H9 (cell line): ENCODE data around the gene NME8. TPM values are rescaled to one million over a fixed set of nuclear protein-coding genes. Genes with fewer than 3 reads are reported as not detected.

ENCODE experiments used
- DNase-seq: peaks from one replicate; pipeline ENCODE4 v3.0.0-alpha.2; 2017
- H2AFZ ChIP-seq: one replicate; pipeline ENCODE4 v1.6.1; 2013; ENCODE audit warnings: mild to moderate bottlenecking, low read length, control low read depth, moderate library complexity
- H2AK5ac ChIP-seq: 2 replicates; pipeline ENCODE4 v1.6.1; 2013; ENCODE audit warnings: low read length, control low read depth, mixed read lengths; ENCODE audit not compliant: insufficient read length
- H2BK120ac ChIP-seq: one replicate; pipeline ENCODE4 v1.6.1; 2013; ENCODE audit warnings: low read depth, mild to moderate bottlenecking, low read length, control low read depth, inconsistent platforms; ENCODE audit not compliant: poor library complexity, severe bottlenecking
- H2BK12ac ChIP-seq: 2 replicates; pipeline ENCODE4 v1.6.1; 2013; ENCODE audit warnings: low read length, control low read depth, mixed read lengths, low read depth; ENCODE audit not compliant: insufficient read length
- H2BK15ac ChIP-seq: 2 replicates; pipeline ENCODE4 v1.6.1; 2013; ENCODE audit warnings: low read depth, low read length, control low read depth
- H2BK20ac ChIP-seq: one replicate; pipeline ENCODE4 v1.6.1; 2013; ENCODE audit warnings: low read depth, mild to moderate bottlenecking, low read length, control low read depth, inconsistent platforms; ENCODE audit not compliant: poor library complexity, severe bottlenecking
- H2BK5ac ChIP-seq: 2 replicates; pipeline ENCODE4 v1.6.1; 2013; ENCODE audit warnings: low read length, control low read depth, mixed read lengths; ENCODE audit not compliant: insufficient read length
- H3K14ac ChIP-seq: 2 replicates; pipeline ENCODE4 v1.6.1; 2013; ENCODE audit warnings: low read length, control low read depth; ENCODE audit not compliant: insufficient read depth
- H3K18ac ChIP-seq: 2 replicates; pipeline ENCODE4 v1.6.1; 2013; ENCODE audit warnings: low read depth, mild to moderate bottlenecking, mixed read lengths, low read length, control low read depth; ENCODE audit not compliant: insufficient read length
- H3K23ac ChIP-seq: 2 replicates; pipeline ENCODE4 v1.6.1; 2013; ENCODE audit warnings: low read length, control low read depth, mixed read lengths, low read depth; ENCODE audit not compliant: insufficient read length
- H3K23me2 ChIP-seq: 2 replicates; pipeline ENCODE4 v1.6.1; 2013; ENCODE audit warnings: low read depth, mild to moderate bottlenecking, mixed read lengths, low read length, control low read depth; ENCODE audit not compliant: insufficient read length, poor library complexity, severe bottlenecking
- H3K27ac ChIP-seq: 2 replicates; pipeline ENCODE4 v1.5.1; 2013; ENCODE audit warnings: low read length, control low read depth, mixed read lengths, low read depth; ENCODE audit not compliant: insufficient read length
- H3K27me3 ChIP-seq: 2 replicates; pipeline ENCODE4 v1.6.1; 2013; ENCODE audit warnings: low read length, control low read depth, inconsistent platforms; ENCODE audit not compliant: insufficient read depth
- H3K4ac ChIP-seq: 2 replicates; pipeline ENCODE4 v1.6.1; 2013; ENCODE audit warnings: low read depth, mild to moderate bottlenecking, control low read depth, inconsistent platforms, low read length, moderate library complexity
- H3K4me1 ChIP-seq: 2 replicates; pipeline ENCODE4 v1.6.1; 2013; ENCODE audit warnings: low read length, control low read depth, inconsistent platforms; ENCODE audit not compliant: insufficient read depth
- H3K4me2 ChIP-seq: 2 replicates; pipeline ENCODE4 v1.6.1; 2013; ENCODE audit warnings: low read length, control low read depth, mixed read lengths; ENCODE audit not compliant: insufficient read length, insufficient read depth
- H3K56ac ChIP-seq: 2 replicates; pipeline ENCODE4 v1.6.1; 2013; ENCODE audit warnings: low read depth, mild to moderate bottlenecking, mixed read lengths, low read length, control low read depth; ENCODE audit not compliant: insufficient read length
- H3K79me1 ChIP-seq: 2 replicates; pipeline ENCODE4 v1.6.1; 2013; ENCODE audit warnings: low read depth, mild to moderate bottlenecking, moderate library complexity, low read length, control low read depth, inconsistent platforms; ENCODE audit not compliant: insufficient read depth, poor library complexity, severe bottlenecking
- H3K79me2 ChIP-seq: 2 replicates; pipeline ENCODE4 v1.6.1; 2013; ENCODE audit warnings: low read length, control low read depth, inconsistent platforms; ENCODE audit not compliant: insufficient read depth
- H3K9ac ChIP-seq: 2 replicates; pipeline ENCODE4 v1.6.1; 2013; ENCODE audit warnings: low read length, control low read depth, mixed read lengths; ENCODE audit not compliant: insufficient read length; ENCODE audit errors: extremely low read depth
- H3K9me3 ChIP-seq: one replicate; pipeline ENCODE4 v1.6.1; 2013; ENCODE audit warnings: low read depth, low read length, inconsistent platforms; ENCODE audit not compliant: control insufficient read depth
- H3T11ph ChIP-seq: one replicate; pipeline ENCODE4 v1.6.1; 2013; ENCODE audit warnings: mild to moderate bottlenecking, low read length, control low read depth, inconsistent platforms
- H4K20me1 ChIP-seq: one replicate; pipeline ENCODE4 v1.6.1; 2013; ENCODE audit not compliant: control insufficient read depth, insufficient read length, insufficient read depth
- H4K5ac ChIP-seq: 2 replicates; pipeline ENCODE4 v1.6.1; 2013; ENCODE audit warnings: low read depth, mild to moderate bottlenecking, mixed read lengths, low read length, control low read depth; ENCODE audit not compliant: insufficient read length
- H4K8ac ChIP-seq: replicated peaks from 2 replicates; pipeline ENCODE4 v1.6.1; 2013; ENCODE audit warnings: low read length, control low read depth, mixed read lengths, low read depth; ENCODE audit not compliant: insufficient read length
- H4K91ac ChIP-seq: 2 replicates; pipeline ENCODE4 v1.6.1; 2013; ENCODE audit warnings: low read depth, mild to moderate bottlenecking, moderate library complexity, mixed read lengths, low read length, control low read depth; ENCODE audit not compliant: insufficient read length
- H3K27ac Mint-ChIP-seq, 3 experiments: 2 replicates in 2 of 3; 3 replicates in 1 of 3; pipeline ENCODE4 v1.8.0; 2020 to 2021; ENCODE audit warnings: mixed read lengths in 3 of 3, mild to moderate bottlenecking in 1 of 3, moderate library complexity in 1 of 3
- H3K27me3 Mint-ChIP-seq: 2 replicates; pipeline ENCODE4 v1.8.0; 2021; ENCODE audit warnings: low read depth, mild to moderate bottlenecking, moderate library complexity, mixed read lengths
- H3K36me3 Mint-ChIP-seq, 3 experiments: 2 replicates in 2 of 3; 3 replicates in 1 of 3; pipeline ENCODE4 v1.8.0; 2020 to 2021; ENCODE audit warnings: low read depth in 3 of 3, mixed read lengths in 3 of 3; ENCODE audit not compliant: insufficient read depth in 1 of 3
- H3K4me1 Mint-ChIP-seq, 2 experiments: 2 replicates each; pipeline ENCODE4 v1.8.0; 2020; ENCODE audit warnings: mixed read lengths in 2 of 2
- H3K4me3 Mint-ChIP-seq, 2 experiments: 2 replicates in 1 of 2; 3 replicates in 1 of 2; pipeline ENCODE4 v1.8.0; 2020 to 2021; ENCODE audit warnings: mild to moderate bottlenecking in 2 of 2, mixed read lengths in 2 of 2, moderate library complexity in 1 of 2
- H3K9me3 Mint-ChIP-seq, 2 experiments: 2 replicates in 1 of 2; 3 replicates in 1 of 2; pipeline ENCODE4 v1.8.0; 2020; ENCODE audit warnings: mild to moderate bottlenecking in 2 of 2, mixed read lengths in 2 of 2, moderate library complexity in 1 of 2
- WGBS: extraction: QIAGEN DNeasy Blood & Tissue Kit; methylation state at CpG from one replicate; pipeline ENCODE4 v1.1.7; 2013; ENCODE audit warnings: missing lambda C conversion rate, low lambda C conversion rate, mixed read lengths; ENCODE audit not compliant: insufficient read length; ENCODE audit errors: extremely low coverage; 5-methylcytosine and 5-hydroxymethylcytosine counted together
- total RNA-seq: library from RNA; stranded (reverse); gene quantifications from 2 replicates; pipeline ENCODE4 v1.2.1, GENCODE V29; 2021
- TF ChIP-seq, protein P1 (sequence below): fragments of 200-600 bp; sonication (generic); conservative IDR thresholded peaks from 3 replicates; pipeline ENCODE4 v1.8.0; 2021; ENCODE audit warnings: antibody characterized with exemption, mild to moderate bottlenecking

The NME8 gene
- total RNA-seq, 1 experiment from 2014 or later = 0.33 TPM

DNA sequence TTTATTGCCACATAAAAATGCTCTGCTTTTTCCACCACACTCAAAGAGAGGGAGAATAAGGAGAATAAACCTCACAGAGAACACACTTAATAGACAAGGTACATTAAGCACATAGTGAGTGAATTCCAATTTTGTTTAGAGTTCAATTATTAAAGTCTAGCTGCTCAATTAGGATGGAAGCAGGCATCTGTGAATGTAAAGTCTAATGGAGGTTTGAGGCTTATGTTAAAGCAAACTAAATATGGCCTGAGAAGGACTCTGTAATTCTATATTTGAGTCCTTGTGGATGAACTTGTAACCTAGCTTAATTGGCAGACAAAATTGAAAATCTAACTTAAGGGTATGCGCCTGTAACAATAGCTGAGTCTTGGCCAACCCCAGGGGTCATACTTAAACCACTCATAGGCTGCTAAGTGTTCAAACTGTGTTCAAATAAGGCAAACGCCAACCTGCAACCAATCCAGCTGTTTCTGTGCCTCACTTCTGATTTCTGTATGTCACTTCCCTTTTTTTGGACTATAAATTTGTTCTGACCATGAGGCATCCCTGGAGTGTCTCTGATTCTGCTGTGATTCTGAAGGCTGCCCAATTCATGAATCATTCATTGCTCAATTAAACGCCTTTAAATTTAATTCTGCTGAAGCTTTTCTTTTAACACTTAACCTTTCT, 31.3 kb upstream of the NME8 start:
- Histone ChIP-seq H3K79me2 (no peaks in the 10 kb centered on the region), H2BK15ac (no peak overlapping the region), H3K56ac (no peak overlapping the region), H4K5ac (no peak overlapping the region), H3K4me2 (no peak overlapping the region), H2BK5ac (no peak overlapping the region), H3K27me3 (no peaks in the 10 kb centered on the region), H3K9me3 (no peaks in the 10 kb centered on the region), H4K20me1 (no peaks in the 10 kb centered on the region), H3K27ac (no peak overlapping the region), H3K23me2 (no peaks in the 10 kb centered on the region), H2AK5ac (no peak overlapping the region), H3K23ac (no peak overlapping the region), H3K4me1 (0 out of 2 replicates have a peak, but pooled peaks cover 3% of the 10 kb centered on the region), H2BK120ac (no peak overlapping the region), H3K79me1 (no peaks in the 10 kb centered on the region), H4K91ac (no peak overlapping the region), H3K9ac (no peak overlapping the region), H2BK12ac (no peak overlapping the region), H4K8ac (no peak overlapping the region), H3K18ac (no peak overlapping the region), H3K14ac (no peak overlapping the region), H3T11ph (no peak overlapping the region), H3K4ac (no peak overlapping the region), H2BK20ac (no peak overlapping the region), H2AFZ (no peak overlapping the region)
- Mint-ChIP-seq H3K36me3 (peaks cover 0 to 7% (median 2%) of the 10 kb centered on the region in 3 experiments; a peak in 4 of 7 replicates), H3K9me3 (peaks cover 3 to 8% of the 10 kb centered on the region in 2 experiments; a peak in 4 of 5 replicates), H3K27me3 (no peaks in the 10 kb centered on the region), H3K4me3 (no peak overlapping the region), H3K27ac (no peak overlapping the region), H3K4me1 (peaks cover 11 to 17% of the 10 kb centered on the region in 2 experiments)
- no CpG with 5 or more reads among the region's 3 CpGs for WGBS
- no peak for DNase-seq
- TF ChIP-seq, protein P1, sequence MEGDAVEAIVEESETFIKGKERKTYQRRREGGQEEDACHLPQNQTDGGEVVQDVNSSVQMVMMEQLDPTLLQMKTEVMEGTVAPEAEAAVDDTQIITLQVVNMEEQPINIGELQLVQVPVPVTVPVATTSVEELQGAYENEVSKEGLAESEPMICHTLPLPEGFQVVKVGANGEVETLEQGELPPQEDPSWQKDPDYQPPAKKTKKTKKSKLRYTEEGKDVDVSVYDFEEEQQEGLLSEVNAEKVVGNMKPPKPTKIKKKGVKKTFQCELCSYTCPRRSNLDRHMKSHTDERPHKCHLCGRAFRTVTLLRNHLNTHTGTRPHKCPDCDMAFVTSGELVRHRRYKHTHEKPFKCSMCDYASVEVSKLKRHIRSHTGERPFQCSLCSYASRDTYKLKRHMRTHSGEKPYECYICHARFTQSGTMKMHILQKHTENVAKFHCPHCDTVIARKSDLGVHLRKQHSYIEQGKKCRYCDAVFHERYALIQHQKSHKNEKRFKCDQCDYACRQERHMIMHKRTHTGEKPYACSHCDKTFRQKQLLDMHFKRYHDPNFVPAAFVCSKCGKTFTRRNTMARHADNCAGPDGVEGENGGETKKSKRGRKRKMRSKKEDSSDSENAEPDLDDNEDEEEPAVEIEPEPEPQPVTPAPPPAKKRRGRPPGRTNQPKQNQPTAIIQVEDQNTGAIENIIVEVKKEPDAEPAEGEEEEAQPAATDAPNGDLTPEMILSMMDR = no peak
